CD4-positive, CD25-positive, alpha-beta regulatory T cell (primary cell): ENCODE results near the gene CKLF. TPM values are rescaled to one million over a fixed set of nuclear protein-coding genes. Genes with fewer than 3 reads are reported as not detected.
A peak's percentile ranks its signal among the peaks of the same experiment; 100 is the strongest.

Experiments
- ATAC-seq, 2 donors: fragments of 150-1000 bp; cut with Tn5 transposase; one replicate each; pipeline ENCODE4 v1.10.0; 2021; ENCODE audit warnings: low read depth in 2 of 2, moderate number of reproducible peaks in 2 of 2, moderate library complexity in 1 of 2
- DNase-seq, 3 donors: peaks; one replicate each; pipeline versions ENCODE4 v3.0.0 to v3.0.0-alpha.2; 2012 to 2022; ENCODE audit warnings: mixed read lengths in 1 of 3
- H3K27ac ChIP-seq: one replicate; pipeline ENCODE4 v1.7.0; 2013; ENCODE audit warnings: mild to moderate bottlenecking, low read length; ENCODE audit not compliant: insufficient read depth, poor library complexity, severe bottlenecking
- H3K27me3 ChIP-seq: one replicate; pipeline ENCODE4 v1.7.0; 2013; ENCODE audit warnings: low read length; ENCODE audit not compliant: control insufficient read depth, insufficient read depth
- H3K36me3 ChIP-seq: one replicate; pipeline ENCODE4 v1.7.0; 2013; ENCODE audit warnings: mild to moderate bottlenecking, low read length, moderate library complexity; ENCODE audit not compliant: control insufficient read depth, insufficient read depth
- H3K4me1 ChIP-seq: 2 replicates; pipeline ENCODE4 v1.7.0; 2013; ENCODE audit warnings: mild to moderate bottlenecking, low read length; ENCODE audit not compliant: insufficient read depth, control insufficient read depth, poor library complexity, severe bottlenecking
- H3K4me3 ChIP-seq: one replicate; pipeline ENCODE4 v1.7.0; 2013; ENCODE audit warnings: low read depth, mild to moderate bottlenecking, low read length, moderate library complexity
- H3K9me3 ChIP-seq, 2 experiments: 1 replicate in 1 of 2; 2 replicates in 1 of 2; pipeline ENCODE4 v1.7.0; 2013; ENCODE audit warnings: low read length in 2 of 2, mild to moderate bottlenecking in 1 of 2, moderate library complexity in 1 of 2; ENCODE audit not compliant: control insufficient read depth in 2 of 2
- H3K27ac Mint-ChIP-seq, 3 donors: one replicate each; pipeline ENCODE4 v1.8.0; 2020 to 2022; ENCODE audit warnings: mild to moderate bottlenecking in 3 of 3, mixed read lengths in 3 of 3, moderate library complexity in 2 of 3
- H3K27me3 Mint-ChIP-seq: one replicate; pipeline ENCODE4 v1.8.0; 2022; ENCODE audit warnings: mild to moderate bottlenecking, mixed read lengths
- H3K36me3 Mint-ChIP-seq: one replicate; pipeline ENCODE4 v1.8.0; 2020; ENCODE audit warnings: mixed read lengths
- H3K4me1 Mint-ChIP-seq, 4 donors: one replicate each; pipeline ENCODE4 v1.8.0; 2020 to 2022; ENCODE audit warnings: mixed read lengths in 4 of 4, mild to moderate bottlenecking in 1 of 4
- H3K4me3 Mint-ChIP-seq, 4 donors: one replicate each; pipeline ENCODE4 v1.8.0; 2020 to 2022; ENCODE audit warnings: mild to moderate bottlenecking in 4 of 4, mixed read lengths in 4 of 4, moderate library complexity in 3 of 4
- H3K9me3 Mint-ChIP-seq, 7 donors: one replicate each; pipeline ENCODE4 v1.8.0; 2020 to 2022; ENCODE audit warnings: mixed read lengths in 7 of 7, mild to moderate bottlenecking in 3 of 7, moderate library complexity in 2 of 7
- polyA plus RNA-seq, 4 donors: library from polyadenylated mRNA; unstranded; fragments of 300-500 nt; fragmentation: Illumina TruSeq; gene quantifications; one replicate each; pipeline ENCODE4 v1.2.3, GENCODE V29; 2021
- total RNA-seq: library from RNA; stranded (reverse); gene quantifications from one replicate; pipeline ENCODE4 v1.2.3, GENCODE V29; 2022

CKLF gene
- total and polyA plus RNA-seq, 5 donors from 2014 or later: 48.2 to 242 (median 161) TPM

GRCh38 chr16:66515596-66516508, 36.5 kb upstream of the CKLF start:
- H3K9me3 Mint-ChIP-seq: no peaks in the 10 kb centered on the region
- peak overlapping the region; percentile 42 for H3K4me3 ChIP-seq
- DNase-seq (peak in 1 of 3 donors; percentile 57), ATAC-seq (no peak)
- H3K27ac Mint-ChIP-seq: peak overlapping the region; percentile 95 to 97 (median 97)
- H3K36me3 Mint-ChIP-seq: no peaks in the 10 kb centered on the region
- H3K27ac ChIP-seq: peak overlapping the region; percentile 89
- no peaks in the 10 kb centered on the region for H3K36me3 ChIP-seq
- peaks cover 0 to 73% (median 43%) of the 10 kb centered on the region in 4 donors for H3K4me1 Mint-ChIP-seq
- peak overlapping the region; percentile 51 to 79 (median 67) for H3K4me3 Mint-ChIP-seq
- no peaks in the 10 kb centered on the region for H3K27me3 Mint-ChIP-seq
- peaks cover 49% of the 10 kb centered on the region for H3K4me1 ChIP-seq
- no peaks in the 10 kb centered on the region for H3K9me3 ChIP-seq
- no peaks in the 10 kb centered on the region for H3K27me3 ChIP-seq

GRCh38 chr16:66516509-66516807, 35.9 kb upstream of the CKLF start:
- Mint-ChIP-seq H3K9me3 (no peaks in the 10 kb centered on the region), H3K4me3 (peak overlapping the region; percentile 1 to 79 (median 60)), H3K27ac (peak overlapping the region; percentile 95 to 97 (median 97)), H3K36me3 (no peaks in the 10 kb centered on the region), H3K27me3 (no peaks in the 10 kb centered on the region), H3K4me1 (peaks cover 0 to 79% (median 47%) of the 10 kb centered on the region in 4 donors)
- no peak for DNase-seq
- Histone ChIP-seq H3K9me3 (no peaks in the 10 kb centered on the region), H3K27me3 (no peaks in the 10 kb centered on the region), H3K4me1 (peaks cover 55% of the 10 kb centered on the region), H3K27ac (peak overlapping the region; percentile 89), H3K36me3 (no peaks in the 10 kb centered on the region), H3K4me3 (peak overlapping the region; percentile 42)
- no peak for ATAC-seq

- Mint-ChIP-seq H3K27me3 (no peaks in the 10 kb centered on the region), H3K9me3 (no peaks in the 10 kb centered on the region), H3K4me3 (peak overlapping the region; percentile 51 to 79 (median 68)), H3K36me3 (no peaks in the 10 kb centered on the region), H3K27ac (peak overlapping the region; percentile 95 to 97 (median 97)), H3K4me1 (peaks cover 0 to 79% (median 49%) of the 10 kb centered on the region in 4 donors)
- H3K27me3 ChIP-seq: no peaks in the 10 kb centered on the region
- no peaks in the 10 kb centered on the region for H3K9me3 ChIP-seq
- peak overlapping the region; percentile 42 for H3K4me3 ChIP-seq
- peaks cover 61% of the 10 kb centered on the region for H3K4me1 ChIP-seq
- DNase-seq (peak; percentile 39 to 92 (median 53)), ATAC-seq (peak; percentile 79 to 81)
- H3K27ac ChIP-seq: peak overlapping the region; percentile 89
- no peaks in the 10 kb centered on the region for H3K36me3 ChIP-seq
These were observed 35.4 kb upstream of the CKLF start for GRCh38 chr16:66516808-66517585.

- no peaks in the 10 kb centered on the region for H3K27me3 ChIP-seq
- no peaks in the 10 kb centered on the region for H3K36me3 Mint-ChIP-seq
- no peaks in the 10 kb centered on the region for H3K27me3 Mint-ChIP-seq
- H3K36me3 ChIP-seq: no peaks in the 10 kb centered on the region
- DNase-seq (no peak), ATAC-seq (no peak)
- H3K27ac ChIP-seq: peak overlapping the region; percentile 89
- H3K4me1 ChIP-seq: peaks cover 68% of the 10 kb centered on the region
- peaks cover 0 to 82% (median 54%) of the 10 kb centered on the region in 4 donors for H3K4me1 Mint-ChIP-seq
- peak overlapping the region; percentile 95 to 97 (median 97) for H3K27ac Mint-ChIP-seq
- no peaks in the 10 kb centered on the region for H3K9me3 ChIP-seq
- H3K9me3 Mint-ChIP-seq: no peaks in the 10 kb centered on the region
- peak overlapping the region in 3 of 4 donors; percentile 51 to 80 (median 70) for H3K4me3 Mint-ChIP-seq
- no peak overlapping the region for H3K4me3 ChIP-seq
These were observed 34.7 kb upstream of the CKLF start for GRCh38 chr16:66517586-66518263.

- Histone ChIP-seq H3K9me3 (no peaks in the 10 kb centered on the region), H3K4me1 (peaks cover 88% of the 10 kb centered on the region), H3K27me3 (no peaks in the 10 kb centered on the region), H3K4me3 (no peak overlapping the region), H3K36me3 (no peaks in the 10 kb centered on the region), H3K27ac (peak overlapping the region; percentile 17)
- no peaks in the 10 kb centered on the region for H3K9me3 Mint-ChIP-seq
- no peaks in the 10 kb centered on the region for H3K27me3 Mint-ChIP-seq
- peaks cover 5 to 98% (median 69%) of the 10 kb centered on the region in 4 donors for H3K4me1 Mint-ChIP-seq
- ATAC-seq (no peak), DNase-seq (no peak)
- no peaks in the 10 kb centered on the region for H3K36me3 Mint-ChIP-seq
- peak overlapping the region; percentile 78 to 93 (median 91) for H3K27ac Mint-ChIP-seq
- peak overlapping the region; percentile 27 to 88 (median 66) for H3K4me3 Mint-ChIP-seq
These were observed 32.6 kb upstream of the CKLF start for GRCh38 chr16:66519482-66520373.

- H3K27me3 Mint-ChIP-seq: no peaks in the 10 kb centered on the region
- Histone ChIP-seq H3K4me1 (peaks cover 89% of the 10 kb centered on the region), H3K27me3 (no peaks in the 10 kb centered on the region), H3K36me3 (no peaks in the 10 kb centered on the region), H3K9me3 (no peaks in the 10 kb centered on the region), H3K4me3 (no peak overlapping the region), H3K27ac (peak overlapping the region; percentile 44)
- no peaks in the 10 kb centered on the region for H3K36me3 Mint-ChIP-seq
- no peaks in the 10 kb centered on the region for H3K9me3 Mint-ChIP-seq
- ATAC-seq (no peak), DNase-seq (peak in 1 of 3 donors; percentile 30)
- H3K4me3 Mint-ChIP-seq: peak overlapping the region; percentile 62 to 88 (median 74)
- H3K4me1 Mint-ChIP-seq: peaks cover 5 to 98% (median 71%) of the 10 kb centered on the region in 4 donors
- peak overlapping the region; percentile 88 to 93 (median 91) for H3K27ac Mint-ChIP-seq
These were observed 31.8 kb upstream of the CKLF start for GRCh38 chr16:66520406-66521170.
